ENCODE measurements around the gene PTPN1.

DNA sequence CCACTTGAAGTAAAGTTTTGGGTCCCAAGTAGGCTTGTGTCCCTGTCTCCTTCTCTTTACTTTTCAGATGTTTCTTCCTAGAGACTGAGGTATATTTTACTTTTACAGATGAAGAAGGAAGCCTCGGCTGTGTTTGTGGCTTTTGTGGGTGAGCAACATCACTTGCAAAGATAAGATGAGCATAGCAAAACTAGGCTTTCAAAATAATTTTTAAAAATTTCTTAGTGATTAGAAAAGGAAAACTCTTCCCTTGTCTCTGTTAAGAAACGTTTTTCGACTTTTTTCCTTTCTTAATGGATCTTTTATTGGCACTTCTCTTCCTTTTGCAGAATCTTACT lies 7.6 kb downstream of the PTPN1 start:
- TF ChIP-seq EZH2phosphoT487 (IDR thresholded peaks at IDR 0.05; ENCODE audit: borderline replicate concordance): no peak
- no peak for TF ChIP-seq CTCF (conservative IDR thresholded peaks at IDR 0.05; ENCODE audit: low read length)
